ENCODE measurements around the gene NOMO2.
"Not testable (repeated sequence)": the region's sequence is repeated elsewhere in the genome, so short reads cannot be mapped to it uniquely, and the experiment has no call there.

NOMO2 gene

GRCh38 chr16:18573887-18574286 lies 12.0 kb upstream of the NOMO2 start:
- not testable (repeated sequence) for DNase-seq

- not testable (repeated sequence) for DNase-seq
Observed at GRCh38 chr16:18572973-18573372, 11.1 kb upstream of the NOMO2 start.

GRCh38 chr16:18571307-18571850 lies 9.5 kb upstream of the NOMO2 start:
- not testable (repeated sequence) for DNase-seq

GRCh38 chr16:18570529-18571306 lies 8.8 kb upstream of the NOMO2 start:
- DNase-seq: not testable (repeated sequence)

- not testable (repeated sequence) for DNase-seq
Observed at GRCh38 chr16:18560416-18561220, 1.3 kb downstream of the NOMO2 start.

- not testable (repeated sequence) for DNase-seq
Observed at GRCh38 chr16:18553671-18554070, 8.2 kb downstream of the NOMO2 start.

GRCh38 chr16:18547382-18547781 lies 14.5 kb downstream of the NOMO2 start:
- not testable (repeated sequence) for DNase-seq

- DNase-seq: not testable (repeated sequence)
Observed at GRCh38 chr16:18546853-18547252, 15.0 kb downstream of the NOMO2 start.

GRCh38 chr16:18544232-18545081 lies 17.4 kb downstream of the NOMO2 start:
- not testable (repeated sequence) for DNase-seq

- DNase-seq: not testable (repeated sequence)
Observed at GRCh38 chr16:18541912-18542311, 20.0 kb downstream of the NOMO2 start.

- DNase-seq: not testable (repeated sequence)
Observed at GRCh38 chr16:18537004-18537403, 24.9 kb downstream of the NOMO2 start.

- not testable (repeated sequence) for DNase-seq
Observed at GRCh38 chr16:18535519-18536168, 26.3 kb downstream of the NOMO2 start.

- not testable (repeated sequence) for DNase-seq
Observed at GRCh38 chr16:18534308-18534707, 27.6 kb downstream of the NOMO2 start.

- DNase-seq: not testable (repeated sequence)
Observed at GRCh38 chr16:18531323-18531722, 30.6 kb downstream of the NOMO2 start.

- DNase-seq: not testable (repeated sequence)
Observed at GRCh38 chr16:18530329-18530728, 31.6 kb downstream of the NOMO2 start.

- DNase-seq: not testable (repeated sequence)
Observed at GRCh38 chr16:18526547-18526946, 35.4 kb downstream of the NOMO2 start.

- DNase-seq: not testable (repeated sequence)
Observed at GRCh38 chr16:18525882-18526482, 35.9 kb downstream of the NOMO2 start.

- DNase-seq: not testable (repeated sequence)
Observed at GRCh38 chr16:18522637-18523036, 39.3 kb downstream of the NOMO2 start.

GRCh38 chr16:18521445-18522181 lies 40.3 kb downstream of the NOMO2 start:
- DNase-seq: not testable (repeated sequence)

- not testable (repeated sequence) for DNase-seq
Observed at GRCh38 chr16:18518536-18519283, 43.2 kb downstream of the NOMO2 start.
